Activated naive CD8-positive, alpha-beta T cell treated with anti-CD3 and anti-CD28 coated beads, Interleukin-2, amount 50 U/mL, for 24 hours (primary cell): Measurements from ENCODE around the gene MREG.
"Not testable (repeated sequence)": the region's sequence is repeated elsewhere in the genome, so short reads cannot be mapped to it uniquely, and the experiment has no call there.

Experiments
- ATAC-seq: fragments of 150-1000 bp; cut with Tn5 transposase; one replicate; pipeline ENCODE4 v1.10.0; 2021
- DNase-seq: peaks from one replicate; pipeline ENCODE4 v3.0.0; 2021
- H3K27ac Mint-ChIP-seq: one replicate; pipeline ENCODE4 v1.8.0; 2021; ENCODE audit warnings: mild to moderate bottlenecking, mixed read lengths
- H3K27me3 Mint-ChIP-seq: one replicate; pipeline ENCODE4 v1.8.0; 2021; ENCODE audit warnings: mixed read lengths
- H3K36me3 Mint-ChIP-seq: one replicate; pipeline ENCODE4 v1.8.0; 2021; ENCODE audit warnings: low read depth, mixed read lengths
- H3K4me1 Mint-ChIP-seq: one replicate; pipeline ENCODE4 v1.8.0; 2021; ENCODE audit warnings: mixed read lengths
- H3K4me3 Mint-ChIP-seq: one replicate; pipeline ENCODE4 v1.8.0; 2021; ENCODE audit warnings: mild to moderate bottlenecking, moderate library complexity, mixed read lengths
- H3K9me3 Mint-ChIP-seq: one replicate; pipeline ENCODE4 v1.8.0; 2021; ENCODE audit warnings: mixed read lengths

Gene MREG

GRCh38 chr2:215967590-215968378 lies 45.6 kb downstream of the MREG start:
- H3K27ac Mint-ChIP-seq: peak overlapping the region; percentile 12

DNA sequence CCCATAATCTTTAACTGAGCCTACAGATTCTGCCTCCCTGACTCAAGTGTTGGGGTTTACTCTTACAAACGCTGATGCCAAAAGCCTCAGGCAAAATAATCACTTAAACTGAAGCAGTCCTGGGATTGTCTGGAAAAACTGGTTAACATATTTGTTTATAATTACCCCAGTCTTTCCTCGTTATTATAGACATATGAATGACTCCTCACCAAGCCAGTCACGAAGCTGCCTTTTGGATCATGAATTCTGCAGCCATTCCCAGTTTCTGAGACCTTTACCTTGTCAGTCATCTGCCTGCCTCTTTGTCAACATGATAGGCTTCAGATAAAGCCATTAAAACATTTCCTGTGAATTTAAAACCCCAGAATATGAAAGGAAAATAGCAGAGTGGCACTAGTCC lies 46.4 kb downstream of the MREG start:
- ATAC-seq: no peak
- Mint-ChIP-seq H3K4me1 (peaks cover 40% of the 10 kb centered on the region), H3K27ac (no peak overlapping the region), H3K9me3 (no peaks in the 10 kb centered on the region), H3K27me3 (no peaks in the 10 kb centered on the region), H3K4me3 (no peak overlapping the region), H3K36me3 (peaks cover 9% of the 10 kb centered on the region)
- no peak for DNase-seq

More at GRCh38 chr2:215967590-215968378, 45.6 kb downstream of the MREG start:
- no peaks in the 10 kb centered on the region for H3K27me3 Mint-ChIP-seq
- ATAC-seq (peak; percentile 50), DNase-seq (no peak)
- H3K36me3 Mint-ChIP-seq: peaks cover 9% of the 10 kb centered on the region
- no peak overlapping the region for H3K4me3 Mint-ChIP-seq
- H3K9me3 Mint-ChIP-seq: no peaks in the 10 kb centered on the region
- peaks cover 40% of the 10 kb centered on the region for H3K4me1 Mint-ChIP-seq

GRCh38 chr2:215966274-215966673 lies 47.1 kb downstream of the MREG start:
- H3K27me3 Mint-ChIP-seq: no peaks in the 10 kb centered on the region
- H3K9me3 Mint-ChIP-seq: no peaks in the 10 kb centered on the region
- DNase-seq: no peak
- H3K36me3 Mint-ChIP-seq: peaks cover 4% of the 10 kb centered on the region
- ATAC-seq: no peak
- H3K4me1 Mint-ChIP-seq: peaks cover 39% of the 10 kb centered on the region
- peak overlapping the region; percentile 9 for H3K27ac Mint-ChIP-seq
- H3K4me3 Mint-ChIP-seq: no peak overlapping the region

- H3K27ac Mint-ChIP-seq: no peak overlapping the region
- ATAC-seq: no peak
Measured at GRCh38 chr2:215965532-215966165, 47.7 kb downstream of the MREG start.

DNA sequence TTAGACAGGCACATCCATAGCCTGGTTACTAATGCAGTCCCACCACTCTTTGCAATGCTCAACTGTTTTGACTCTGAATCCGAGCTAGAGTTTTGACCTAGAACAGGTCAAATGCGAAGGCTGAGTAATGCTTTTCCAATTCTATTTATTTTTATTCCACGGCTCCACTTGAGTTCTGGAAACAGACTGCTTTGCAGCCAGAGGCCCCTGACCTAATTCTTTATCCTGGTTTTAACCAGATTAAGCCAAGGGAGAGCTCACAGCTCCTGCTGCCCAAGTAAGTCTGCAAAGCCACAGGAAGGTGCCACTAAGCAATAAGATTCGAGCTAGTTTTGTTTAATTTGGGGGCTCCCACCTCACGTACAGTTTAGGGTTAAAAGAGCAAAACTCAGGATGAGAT lies 51.4 kb downstream of the MREG start:
- ATAC-seq: no peak
- Mint-ChIP-seq H3K27me3 (no peaks in the 10 kb centered on the region), H3K9me3 (no peaks in the 10 kb centered on the region), H3K27ac (no peak overlapping the region), H3K4me1 (peaks cover 9% of the 10 kb centered on the region), H3K4me3 (no peak overlapping the region), H3K36me3 (peaks cover 10% of the 10 kb centered on the region)
- DNase-seq: no peak

More at GRCh38 chr2:215965532-215966165, 47.7 kb downstream of the MREG start:
- Mint-ChIP-seq H3K27me3 (no peaks in the 10 kb centered on the region), H3K36me3 (peaks cover 2% of the 10 kb centered on the region), H3K4me3 (no peak overlapping the region), H3K9me3 (no peaks in the 10 kb centered on the region), H3K4me1 (peaks cover 33% of the 10 kb centered on the region)
- DNase-seq: no peak

- ATAC-seq: no peak
- Mint-ChIP-seq H3K27me3 (no peaks in the 10 kb centered on the region), H3K27ac (no peak overlapping the region), H3K4me1 (no peaks in the 10 kb centered on the region), H3K9me3 (no peaks in the 10 kb centered on the region), H3K36me3 (peaks cover 10% of the 10 kb centered on the region), H3K4me3 (no peak overlapping the region)
- DNase-seq: no peak
Measured at GRCh38 chr2:215958257-215958656, 55.1 kb downstream of the MREG start.

- H3K9me3 Mint-ChIP-seq, H3K27ac Mint-ChIP-seq, H3K4me3 Mint-ChIP-seq, DNase-seq, H3K4me1 Mint-ChIP-seq, H3K27me3 Mint-ChIP-seq, ATAC-seq: not testable (repeated sequence)
- peaks cover 10% of the 10 kb centered on the region for H3K36me3 Mint-ChIP-seq
Measured at GRCh38 chr2:215957354-215958122, 55.8 kb downstream of the MREG start.

GRCh38 chr2:215952860-215953637 lies 60.3 kb downstream of the MREG start:
- H3K36me3 Mint-ChIP-seq: peaks cover 2% of the 10 kb centered on the region
- H3K27me3 Mint-ChIP-seq: no peaks in the 10 kb centered on the region
- no peak overlapping the region for H3K27ac Mint-ChIP-seq
- H3K4me3 Mint-ChIP-seq: no peak overlapping the region
- H3K9me3 Mint-ChIP-seq: no peaks in the 10 kb centered on the region
- H3K4me1 Mint-ChIP-seq: peaks cover 4% of the 10 kb centered on the region
- DNase-seq (no peak), ATAC-seq (no peak)

DNA sequence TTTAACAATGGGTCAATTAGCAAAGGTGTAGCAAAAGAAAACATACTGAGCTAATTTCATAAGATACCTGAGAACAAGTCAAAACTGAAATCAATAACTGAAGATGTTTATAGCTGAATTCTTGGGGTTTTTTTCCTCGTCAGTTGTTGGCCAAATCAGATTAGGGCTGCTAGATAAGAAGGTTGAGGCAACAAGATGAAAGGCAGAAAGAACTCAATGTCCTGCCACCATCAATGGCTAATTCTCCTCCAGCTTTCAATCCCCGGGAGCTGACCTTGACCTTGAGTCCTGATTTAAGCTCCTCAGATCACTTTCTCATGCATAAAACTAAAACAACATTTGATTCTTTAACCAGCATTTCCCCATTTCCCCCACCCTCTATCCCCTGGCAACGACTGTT lies 61.8 kb downstream of the MREG start:
- Mint-ChIP-seq H3K36me3 (no peaks in the 10 kb centered on the region), H3K9me3 (no peaks in the 10 kb centered on the region), H3K27me3 (no peaks in the 10 kb centered on the region), H3K27ac (no peak overlapping the region), H3K4me3 (no peak overlapping the region), H3K4me1 (peaks cover 4% of the 10 kb centered on the region)
- DNase-seq (no peak), ATAC-seq (no peak)

GRCh38 chr2:215949991-215950404 lies 63.4 kb downstream of the MREG start:
- Mint-ChIP-seq H3K27me3 (no peaks in the 10 kb centered on the region), H3K36me3 (peaks cover 7% of the 10 kb centered on the region), H3K4me1 (peaks cover 4% of the 10 kb centered on the region), H3K9me3 (no peaks in the 10 kb centered on the region), H3K27ac (no peak overlapping the region), H3K4me3 (no peak overlapping the region)
- ATAC-seq (peak; percentile 63), DNase-seq (no peak)

DNA sequence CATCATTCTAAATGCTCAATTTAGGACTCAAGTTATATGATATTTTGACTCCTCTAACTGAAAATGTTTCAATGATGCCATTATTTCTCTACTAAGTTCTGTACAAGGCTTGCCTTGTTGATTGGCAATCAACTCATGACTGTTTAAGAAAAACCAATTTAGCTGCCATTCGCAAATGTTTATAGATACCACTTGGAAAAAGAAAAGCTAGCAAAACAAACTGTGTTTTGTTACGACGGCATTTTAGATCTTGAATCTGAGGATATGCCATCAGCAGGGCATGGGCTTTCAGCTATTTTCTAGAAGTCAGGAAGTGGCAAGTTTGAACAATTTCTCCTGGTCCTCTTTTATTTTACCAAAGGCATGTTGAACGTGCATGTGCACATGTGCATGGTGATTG lies 65.3 kb downstream of the MREG start:
- H3K4me3 Mint-ChIP-seq: no peak overlapping the region
- DNase-seq (no peak), ATAC-seq (no peak)
- no peaks in the 10 kb centered on the region for H3K27me3 Mint-ChIP-seq
- H3K4me1 Mint-ChIP-seq: peaks cover 4% of the 10 kb centered on the region
- H3K27ac Mint-ChIP-seq: no peak overlapping the region
- peaks cover 16% of the 10 kb centered on the region for H3K36me3 Mint-ChIP-seq
- H3K9me3 Mint-ChIP-seq: no peaks in the 10 kb centered on the region

GRCh38 chr2:215946586-215946985 lies 66.8 kb downstream of the MREG start:
- Mint-ChIP-seq H3K4me3 (no peak overlapping the region), H3K27me3 (no peaks in the 10 kb centered on the region), H3K9me3 (no peaks in the 10 kb centered on the region), H3K36me3 (peaks cover 16% of the 10 kb centered on the region), H3K27ac (no peak overlapping the region), H3K4me1 (peaks cover 4% of the 10 kb centered on the region)
- no peak for DNase-seq
- no peak for ATAC-seq

- Mint-ChIP-seq H3K4me1 (no peaks in the 10 kb centered on the region), H3K36me3 (peaks cover 16% of the 10 kb centered on the region), H3K27me3 (no peaks in the 10 kb centered on the region), H3K9me3 (no peaks in the 10 kb centered on the region), H3K4me3 (no peak overlapping the region), H3K27ac (no peak overlapping the region)
- no peak for DNase-seq
- ATAC-seq: no peak
Measured at GRCh38 chr2:215942194-215942593, 71.2 kb downstream of the MREG start.

GRCh38 chr2:215941726-215942125 lies 71.6 kb downstream of the MREG start:
- H3K4me1 Mint-ChIP-seq: no peaks in the 10 kb centered on the region
- H3K9me3 Mint-ChIP-seq: no peaks in the 10 kb centered on the region
- no peak overlapping the region for H3K27ac Mint-ChIP-seq
- peaks cover 16% of the 10 kb centered on the region for H3K36me3 Mint-ChIP-seq
- DNase-seq (no peak), ATAC-seq (no peak)
- H3K4me3 Mint-ChIP-seq: no peak overlapping the region
- H3K27me3 Mint-ChIP-seq: no peaks in the 10 kb centered on the region
